ENCODE measurements around the gene HACD4. TPM values are rescaled to one million over a fixed set of nuclear protein-coding genes. Genes with fewer than 3 reads are reported as not detected.

The HACD4 gene
- total and polyA plus RNA-seq, 2 experiments from 2014 or later = 1.7 to 2.5 TPM

GRCh38 chr9:21001581-21001980, 29.9 kb downstream of the HACD4 start:
- Histone ChIP-seq H3K27me3 (ENCODE audit: insufficient read depth) (no peaks in the 10 kb centered on the region), H3K79me2 (replicated peaks; ENCODE audit: insufficient read depth) (no peaks in the 10 kb centered on the region), H3K9me2 (ENCODE audit: insufficient read depth) (peaks cover 4% of the 10 kb centered on the region; the same call in 1 of the 2 replicates), H3K36me3 (ENCODE audit: insufficient read depth) (no peaks in the 10 kb centered on the region), H2AFZ (no peak overlapping the region), H3K4me2 (no peak overlapping the region), H3K27ac (ENCODE audit: low read depth) (no peak overlapping the region), H3K4me1 (ENCODE audit: insufficient read depth) (peaks cover 11% of the 10 kb centered on the region), H3K4me3 (no peak overlapping the region), H3F3A (replicated peaks; ENCODE audit: low read depth) (no peaks in the 10 kb centered on the region), H4K20me1 (replicated peaks; ENCODE audit: insufficient read depth) (no peaks in the 10 kb centered on the region)
- no peaks in the 10 kb centered on the region for H3K27me3 Mint-ChIP-seq (ENCODE audit: insufficient read depth, low read depth, poor library complexity)
- H3K27ac Mint-ChIP-seq = no peak overlapping the region
- TF ChIP-seq NANOG (IDR thresholded peaks at IDR 0.05; ENCODE audit: borderline replicate concordance) = no peak
- TF ChIP-seq, protein P1, sequence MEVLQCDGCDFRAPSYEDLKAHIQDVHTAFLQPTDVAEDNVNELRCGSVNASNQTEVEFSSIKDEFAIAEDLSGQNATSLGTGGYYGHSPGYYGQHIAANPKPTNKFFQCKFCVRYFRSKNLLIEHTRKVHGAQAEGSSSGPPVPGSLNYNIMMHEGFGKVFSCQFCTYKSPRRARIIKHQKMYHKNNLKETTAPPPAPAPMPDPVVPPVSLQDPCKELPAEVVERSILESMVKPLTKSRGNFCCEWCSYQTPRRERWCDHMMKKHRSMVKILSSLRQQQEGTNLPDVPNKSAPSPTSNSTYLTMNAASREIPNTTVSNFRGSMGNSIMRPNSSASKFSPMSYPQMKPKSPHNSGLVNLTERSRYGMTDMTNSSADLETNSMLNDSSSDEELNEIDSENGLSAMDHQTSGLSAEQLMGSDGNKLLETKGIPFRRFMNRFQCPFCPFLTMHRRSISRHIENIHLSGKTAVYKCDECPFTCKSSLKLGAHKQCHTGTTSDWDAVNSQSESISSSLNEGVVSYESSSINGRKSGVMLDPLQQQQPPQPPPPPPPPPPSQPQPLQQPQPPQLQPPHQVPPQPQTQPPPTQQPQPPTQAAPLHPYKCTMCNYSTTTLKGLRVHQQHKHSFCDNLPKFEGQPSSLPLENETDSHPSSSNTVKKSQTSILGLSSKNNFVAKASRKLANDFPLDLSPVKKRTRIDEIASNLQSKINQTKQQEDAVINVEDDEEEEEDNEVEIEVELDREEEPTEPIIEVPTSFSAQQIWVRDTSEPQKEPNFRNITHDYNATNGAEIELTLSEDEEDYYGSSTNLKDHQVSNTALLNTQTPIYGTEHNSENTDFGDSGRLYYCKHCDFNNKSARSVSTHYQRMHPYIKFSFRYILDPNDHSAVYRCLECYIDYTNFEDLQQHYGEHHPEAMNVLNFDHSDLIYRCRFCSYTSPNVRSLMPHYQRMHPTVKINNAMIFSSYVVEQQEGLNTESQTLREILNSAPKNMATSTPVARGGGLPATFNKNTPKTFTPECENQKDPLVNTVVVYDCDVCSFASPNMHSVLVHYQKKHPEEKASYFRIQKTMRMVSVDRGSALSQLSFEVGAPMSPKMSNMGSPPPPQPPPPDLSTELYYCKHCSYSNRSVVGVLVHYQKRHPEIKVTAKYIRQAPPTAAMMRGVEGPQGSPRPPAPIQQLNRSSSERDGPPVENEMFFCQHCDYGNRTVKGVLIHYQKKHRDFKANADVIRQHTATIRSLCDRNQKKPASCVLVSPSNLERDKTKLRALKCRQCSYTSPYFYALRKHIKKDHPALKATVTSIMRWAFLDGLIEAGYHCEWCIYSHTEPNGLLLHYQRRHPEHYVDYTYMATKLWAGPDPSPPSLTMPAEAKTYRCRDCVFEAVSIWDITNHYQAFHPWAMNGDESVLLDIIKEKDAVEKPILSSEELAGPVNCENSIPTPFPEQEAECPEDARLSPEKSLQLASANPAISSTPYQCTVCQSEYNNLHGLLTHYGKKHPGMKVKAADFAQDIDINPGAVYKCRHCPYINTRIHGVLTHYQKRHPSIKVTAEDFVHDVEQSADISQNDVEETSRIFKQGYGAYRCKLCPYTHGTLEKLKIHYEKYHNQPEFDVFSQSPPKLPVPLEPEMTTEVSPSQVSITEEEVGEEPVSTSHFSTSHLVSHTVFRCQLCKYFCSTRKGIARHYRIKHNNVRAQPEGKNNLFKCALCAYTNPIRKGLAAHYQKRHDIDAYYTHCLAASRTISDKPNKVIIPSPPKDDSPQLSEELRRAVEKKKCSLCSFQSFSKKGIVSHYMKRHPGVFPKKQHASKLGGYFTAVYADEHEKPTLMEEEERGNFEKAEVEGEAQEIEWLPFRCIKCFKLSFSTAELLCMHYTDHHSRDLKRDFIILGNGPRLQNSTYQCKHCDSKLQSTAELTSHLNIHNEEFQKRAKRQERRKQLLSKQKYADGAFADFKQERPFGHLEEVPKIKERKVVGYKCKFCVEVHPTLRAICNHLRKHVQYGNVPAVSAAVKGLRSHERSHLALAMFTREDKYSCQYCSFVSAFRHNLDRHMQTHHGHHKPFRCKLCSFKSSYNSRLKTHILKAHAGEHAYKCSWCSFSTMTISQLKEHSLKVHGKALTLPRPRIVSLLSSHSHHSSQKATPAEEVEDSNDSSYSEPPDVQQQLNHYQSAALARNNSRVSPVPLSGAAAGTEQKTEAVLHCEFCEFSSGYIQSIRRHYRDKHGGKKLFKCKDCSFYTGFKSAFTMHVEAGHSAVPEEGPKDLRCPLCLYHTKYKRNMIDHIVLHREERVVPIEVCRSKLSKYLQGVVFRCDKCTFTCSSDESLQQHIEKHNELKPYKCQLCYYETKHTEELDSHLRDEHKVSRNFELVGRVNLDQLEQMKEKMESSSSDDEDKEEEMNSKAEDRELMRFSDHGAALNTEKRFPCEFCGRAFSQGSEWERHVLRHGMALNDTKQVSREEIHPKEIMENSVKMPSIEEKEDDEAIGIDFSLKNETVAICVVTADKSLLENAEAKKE (CRISPR knock-in tag; IDR thresholded peaks at IDR 0.05) = no peak
- TF ChIP-seq, protein P2, sequence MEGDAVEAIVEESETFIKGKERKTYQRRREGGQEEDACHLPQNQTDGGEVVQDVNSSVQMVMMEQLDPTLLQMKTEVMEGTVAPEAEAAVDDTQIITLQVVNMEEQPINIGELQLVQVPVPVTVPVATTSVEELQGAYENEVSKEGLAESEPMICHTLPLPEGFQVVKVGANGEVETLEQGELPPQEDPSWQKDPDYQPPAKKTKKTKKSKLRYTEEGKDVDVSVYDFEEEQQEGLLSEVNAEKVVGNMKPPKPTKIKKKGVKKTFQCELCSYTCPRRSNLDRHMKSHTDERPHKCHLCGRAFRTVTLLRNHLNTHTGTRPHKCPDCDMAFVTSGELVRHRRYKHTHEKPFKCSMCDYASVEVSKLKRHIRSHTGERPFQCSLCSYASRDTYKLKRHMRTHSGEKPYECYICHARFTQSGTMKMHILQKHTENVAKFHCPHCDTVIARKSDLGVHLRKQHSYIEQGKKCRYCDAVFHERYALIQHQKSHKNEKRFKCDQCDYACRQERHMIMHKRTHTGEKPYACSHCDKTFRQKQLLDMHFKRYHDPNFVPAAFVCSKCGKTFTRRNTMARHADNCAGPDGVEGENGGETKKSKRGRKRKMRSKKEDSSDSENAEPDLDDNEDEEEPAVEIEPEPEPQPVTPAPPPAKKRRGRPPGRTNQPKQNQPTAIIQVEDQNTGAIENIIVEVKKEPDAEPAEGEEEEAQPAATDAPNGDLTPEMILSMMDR (conservative IDR thresholded peaks at IDR 0.05; ENCODE audit: low read depth in 2 of 2) = no peak
- no peak for TF ChIP-seq ZNF114 (CRISPR knock-in tag; IDR thresholded peaks at IDR 0.05)
- TF ChIP-seq STAT1 (IDR thresholded peaks at IDR 0.05; ENCODE audit: unreplicated experiment) = no peak
- no peak for TF ChIP-seq EZH2 (IDR thresholded peaks at IDR 0.05; ENCODE audit: low read depth, unreplicated experiment)
- TF ChIP-seq ZNF331 (CRISPR knock-in tag; IDR thresholded peaks at IDR 0.05; ENCODE audit: low read depth) = no peak
- TF ChIP-seq POLR2AphosphoS5 (IDR thresholded peaks at IDR 0.05; ENCODE audit: low read depth) = no peak
- TF ChIP-seq EZH2phosphoT487 (IDR thresholded peaks at IDR 0.05; ENCODE audit: unreplicated experiment) = no peak
- TF ChIP-seq CREB1 (CRISPR knock-in tag; IDR thresholded peaks at IDR 0.05; ENCODE audit: low read depth) = no peak
- DNase-seq (ENCODE audit: low spot score) = no peak
- no peak for ATAC-seq
- H3K4me1 Mint-ChIP-seq = peaks cover 10% of the 10 kb centered on the region; the same call in 2 of the 3 replicates
- H3K9me3 Mint-ChIP-seq = no peaks in the 10 kb centered on the region
- H3K36me3 Mint-ChIP-seq (ENCODE audit: low read depth) = peaks cover 6% of the 10 kb centered on the region; the same call in 2 of the 3 replicates
- H3K4me3 Mint-ChIP-seq = no peak overlapping the region

Measured in GM23338 (cell line).